Measurements from ENCODE around the gene RAPSN. TPM values are rescaled to one million over a fixed set of nuclear protein-coding genes. Genes with fewer than 3 reads are reported as not detected.
A peak's percentile ranks its signal among the peaks of the same experiment; 100 is the strongest.

The RAPSN gene
- total RNA-seq, 2 experiments from 2014 or later = not detected

DNA sequence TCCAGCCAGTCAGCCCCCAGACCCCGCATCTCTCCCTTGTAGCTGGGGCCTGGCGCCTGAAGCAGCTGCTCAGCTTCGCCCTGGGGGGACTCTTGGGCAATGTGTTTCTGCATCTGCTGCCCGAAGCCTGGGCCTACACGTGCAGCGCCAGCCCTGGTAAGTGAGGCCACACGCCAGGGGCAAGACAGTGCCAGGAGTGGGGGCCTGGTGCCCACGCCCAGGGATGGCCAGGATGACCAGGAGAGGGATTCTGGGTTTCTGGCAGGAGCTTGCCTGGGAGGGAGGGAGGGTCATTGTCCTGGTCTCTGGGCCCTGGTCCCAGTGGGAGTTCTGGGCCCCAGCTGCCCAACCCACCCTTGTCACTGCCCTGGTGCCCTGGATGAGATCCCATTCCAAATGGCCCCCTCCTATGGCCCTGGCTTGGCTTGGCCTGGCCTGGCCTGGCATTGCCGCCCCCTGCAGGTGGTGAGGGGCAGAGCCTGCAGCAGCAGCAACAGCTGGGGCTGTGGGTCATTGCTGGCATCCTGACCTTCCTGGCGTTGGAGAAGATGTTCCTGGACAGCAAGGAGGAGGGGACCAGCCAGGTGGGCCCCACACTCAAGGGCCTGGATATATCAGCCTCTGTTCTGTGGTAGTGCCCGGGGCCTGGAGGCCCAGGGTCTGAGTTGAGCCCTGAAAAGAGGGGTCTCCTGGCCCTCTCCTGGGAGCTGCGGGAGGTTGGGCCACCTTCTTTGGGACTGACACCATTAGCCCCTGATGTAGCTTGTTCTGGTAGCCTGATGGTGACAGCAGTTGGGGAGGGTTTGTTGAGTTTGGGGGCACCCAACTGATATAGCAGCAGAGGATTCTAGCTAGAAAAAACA is 36.8 kb downstream of the RAPSN start:
- no peak overlapping the region for H3K27ac ChIP-seq (ENCODE audit: low read depth, low read length, poor library complexity, severe bottlenecking)
- peaks cover 29% of the 10 kb centered on the region for H3K36me3 ChIP-seq (ENCODE audit: insufficient read depth, low read length)
- intact Hi-C loops (cut with micrococcal nuclease; ENCODE audit: unreplicated experiment) = loop anchor here (1.0 kb wide), 3 partner anchors 38 to 143 kb away; no protein-coding TSS in a partner anchor
- peaks cover 25% of the 10 kb centered on the region for H3K4me1 ChIP-seq (ENCODE audit: insufficient read depth, low read length, poor library complexity, severe bottlenecking)
- no peaks in the 10 kb centered on the region for H4K20me1 ChIP-seq (ENCODE audit: insufficient read depth, low read length)
- no peaks in the 10 kb centered on the region for H3K9me2 ChIP-seq (ENCODE audit: insufficient read depth, low read length)
- H3K79me2 ChIP-seq (ENCODE audit: insufficient read depth, low read depth, low read length) = no peaks in the 10 kb centered on the region
- H2AFZ ChIP-seq (ENCODE audit: low read length) = no peak overlapping the region
- no peak overlapping the region for H3K4me2 ChIP-seq (ENCODE audit: low read length)
- ChIA-PET CTCF (ENCODE audit: unreplicated experiment) (interaction anchor here (0.5 to 1.7 kb wide), 6 partner anchors 11 to 196 kb away, joined by 3 to 6 read pairs (median 3); no protein-coding TSS in a partner anchor), POLR2A (interaction anchor here (0.5 to 1.1 kb wide), 3 partner anchors 14 to 289 kb away, joined by 3 to 4 read pairs (median 3); partner anchors contain the start of gene PSMC3)
- H3K9me3 ChIP-seq (ENCODE audit: low read length) = no peaks in the 10 kb centered on the region
- no peak for TF ChIP-seq EZH2phosphoT487 (IDR thresholded peaks at IDR 0.05; ENCODE audit: borderline replicate concordance, low read depth, low read length)
- TF ChIP-seq, protein P1, sequence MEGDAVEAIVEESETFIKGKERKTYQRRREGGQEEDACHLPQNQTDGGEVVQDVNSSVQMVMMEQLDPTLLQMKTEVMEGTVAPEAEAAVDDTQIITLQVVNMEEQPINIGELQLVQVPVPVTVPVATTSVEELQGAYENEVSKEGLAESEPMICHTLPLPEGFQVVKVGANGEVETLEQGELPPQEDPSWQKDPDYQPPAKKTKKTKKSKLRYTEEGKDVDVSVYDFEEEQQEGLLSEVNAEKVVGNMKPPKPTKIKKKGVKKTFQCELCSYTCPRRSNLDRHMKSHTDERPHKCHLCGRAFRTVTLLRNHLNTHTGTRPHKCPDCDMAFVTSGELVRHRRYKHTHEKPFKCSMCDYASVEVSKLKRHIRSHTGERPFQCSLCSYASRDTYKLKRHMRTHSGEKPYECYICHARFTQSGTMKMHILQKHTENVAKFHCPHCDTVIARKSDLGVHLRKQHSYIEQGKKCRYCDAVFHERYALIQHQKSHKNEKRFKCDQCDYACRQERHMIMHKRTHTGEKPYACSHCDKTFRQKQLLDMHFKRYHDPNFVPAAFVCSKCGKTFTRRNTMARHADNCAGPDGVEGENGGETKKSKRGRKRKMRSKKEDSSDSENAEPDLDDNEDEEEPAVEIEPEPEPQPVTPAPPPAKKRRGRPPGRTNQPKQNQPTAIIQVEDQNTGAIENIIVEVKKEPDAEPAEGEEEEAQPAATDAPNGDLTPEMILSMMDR (conservative IDR thresholded peaks at IDR 0.05; ENCODE audit: low read length) = peak; percentile 90
- peak; percentile 71 for DNase-seq (ENCODE audit: low spot score)
- H3K4me3 ChIP-seq (ENCODE audit: low read depth, low read length, poor library complexity, severe bottlenecking) = no peak overlapping the region
- no TSS peak for BruUV-seq (replicated peaks)

DNA sequence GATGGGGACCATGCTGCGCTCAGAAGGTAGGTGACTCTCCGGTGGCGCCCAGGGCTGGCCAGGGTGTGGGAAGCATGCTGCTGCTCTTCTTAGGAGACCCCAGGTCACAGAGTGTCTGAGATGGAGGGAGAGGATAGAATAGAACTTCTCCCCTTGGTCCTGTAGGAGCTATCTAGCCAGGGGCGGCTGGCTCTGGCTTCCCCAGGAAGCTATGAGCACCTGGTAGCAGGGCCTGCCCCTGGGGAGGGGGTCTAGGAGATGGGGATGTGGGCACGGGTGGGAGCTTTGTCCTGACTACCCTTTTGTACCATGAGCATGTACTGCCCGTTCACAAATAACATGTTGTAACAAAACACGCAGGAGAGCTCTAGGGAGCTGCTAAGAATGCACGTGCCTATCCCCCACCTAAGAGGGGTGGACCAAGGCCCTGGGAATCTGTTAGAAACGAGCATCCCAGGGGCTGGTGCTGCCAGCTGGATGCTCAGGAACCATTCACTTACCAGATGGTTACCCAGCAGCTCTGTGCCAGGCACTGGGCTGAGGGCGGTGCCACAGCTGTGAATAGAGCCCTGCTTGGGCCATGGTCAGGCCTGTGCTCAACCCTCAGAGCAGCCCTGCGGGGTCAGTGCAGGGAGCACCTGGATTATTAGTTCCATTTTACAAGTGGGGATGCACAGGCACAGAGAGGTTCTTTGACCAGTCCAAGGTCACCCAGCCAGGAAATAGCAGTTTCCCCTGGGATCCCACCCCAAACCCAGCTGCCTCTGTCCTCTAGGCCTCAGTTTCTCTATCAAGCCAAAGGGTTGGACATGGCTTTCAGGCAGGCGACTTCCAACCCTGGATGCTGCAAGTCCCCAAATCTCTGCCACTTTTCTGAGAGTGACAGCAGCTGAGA is 38.3 kb downstream of the RAPSN start:
- Histone ChIP-seq H3K4me2 (ENCODE audit: low read length) (peak overlapping the region; percentile 9; the same call in 1 of the 2 replicates), H3K36me3 (ENCODE audit: insufficient read depth, low read length) (peaks cover 17% of the 10 kb centered on the region; the same call in 1 of the 2 replicates)

More for the DNA sequence above, 38.3 kb downstream of the RAPSN start:
- intact Hi-C loops (cut with micrococcal nuclease; ENCODE audit: unreplicated experiment) = no loop called here
- Histone ChIP-seq H2AFZ (ENCODE audit: low read length) (no peak overlapping the region), H3K9me3 (ENCODE audit: low read length) (no peaks in the 10 kb centered on the region), H3K27ac (ENCODE audit: low read depth, low read length, poor library complexity, severe bottlenecking) (no peak overlapping the region), H3K79me2 (ENCODE audit: insufficient read depth, low read depth, low read length) (no peaks in the 10 kb centered on the region), H3K9me2 (ENCODE audit: insufficient read depth, low read length) (no peaks in the 10 kb centered on the region), H3K4me3 (ENCODE audit: low read depth, low read length, poor library complexity, severe bottlenecking) (no peak overlapping the region), H4K20me1 (ENCODE audit: insufficient read depth, low read length) (no peaks in the 10 kb centered on the region), H3K4me1 (ENCODE audit: insufficient read depth, low read length, poor library complexity, severe bottlenecking) (peaks cover 35% of the 10 kb centered on the region)
- ChIA-PET CTCF (ENCODE audit: unreplicated experiment) (interaction anchor here (1.1 to 1.6 kb wide), 3 partner anchors 64 to 196 kb away, joined by 3 to 6 read pairs (median 4); partner anchors contain the start of gene DDB2), POLR2A (interaction anchor here (1.0 to 2.5 kb wide), 3 partner anchors 11 to 40 kb away, joined by 4 to 9 read pairs (median 5); no protein-coding TSS in a partner anchor)
- TF ChIP-seq, protein P1 (conservative IDR thresholded peaks at IDR 0.05; ENCODE audit: low read length) = no peak
- TF ChIP-seq EZH2phosphoT487 (IDR thresholded peaks at IDR 0.05; ENCODE audit: borderline replicate concordance, low read depth, low read length) = no peak
- DNase-seq (ENCODE audit: low spot score) = no peak
- no TSS peak for BruUV-seq (replicated peaks)
